SK-N-SH treated with all-trans-retinoic acid at 6 μM for 48 hours (cell line): ENCODE results near the gene SIGLECL1.

Experiments
- ZNF8 ChIP-seq: fragments of 450-650 bp; formaldehyde crosslinking; IDR thresholded peaks from 2 replicates; pipeline ENCODE4 v1.5.0; 2020; ENCODE audit warnings: mild to moderate bottlenecking, moderate library complexity
- TF ChIP-seq, protein P1 (sequence below): fragments of 250-450 bp; sonication (Bioruptor Pico); IDR thresholded peaks from 2 replicates; pipeline ENCODE4 v1.5.0; 2020; ENCODE audit warnings: mild to moderate bottlenecking, moderate library complexity

DNA sequence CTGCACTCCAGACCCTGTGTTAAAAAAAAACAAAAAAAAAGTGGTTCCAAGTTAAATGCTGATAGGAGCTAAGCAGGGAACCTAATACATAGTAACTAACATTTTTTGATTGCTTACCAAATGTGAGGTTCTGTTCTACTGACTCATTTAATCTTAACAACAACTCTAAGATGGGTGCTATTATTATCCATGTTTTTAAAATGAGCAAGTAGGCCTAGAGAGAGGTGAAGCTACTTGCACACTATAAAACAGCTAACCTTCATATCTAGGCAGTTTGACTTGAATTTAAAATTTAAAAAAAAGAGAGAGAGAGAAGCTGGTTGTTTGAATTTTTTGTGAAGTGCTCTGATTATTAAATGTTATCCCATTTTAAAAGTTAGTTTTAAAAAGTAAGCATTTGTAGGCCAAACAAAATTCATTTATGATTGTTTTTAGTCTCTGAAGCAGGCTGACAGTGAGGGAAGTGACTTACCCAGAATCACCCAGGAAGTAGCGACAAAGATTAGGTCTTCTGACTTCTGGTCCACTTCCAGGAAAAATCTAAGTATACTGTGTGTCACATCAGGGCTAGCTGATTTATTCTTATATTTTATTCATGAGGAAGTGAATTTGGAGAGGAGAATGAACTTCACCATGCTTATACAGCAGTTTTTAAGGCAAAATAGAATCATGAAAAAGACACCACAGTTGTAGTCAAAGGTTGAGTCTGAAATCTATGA is 2.4 kb downstream of the SIGLECL1 start:
- TF ChIP-seq ZNF8, result no peak
- TF ChIP-seq, protein P1, sequence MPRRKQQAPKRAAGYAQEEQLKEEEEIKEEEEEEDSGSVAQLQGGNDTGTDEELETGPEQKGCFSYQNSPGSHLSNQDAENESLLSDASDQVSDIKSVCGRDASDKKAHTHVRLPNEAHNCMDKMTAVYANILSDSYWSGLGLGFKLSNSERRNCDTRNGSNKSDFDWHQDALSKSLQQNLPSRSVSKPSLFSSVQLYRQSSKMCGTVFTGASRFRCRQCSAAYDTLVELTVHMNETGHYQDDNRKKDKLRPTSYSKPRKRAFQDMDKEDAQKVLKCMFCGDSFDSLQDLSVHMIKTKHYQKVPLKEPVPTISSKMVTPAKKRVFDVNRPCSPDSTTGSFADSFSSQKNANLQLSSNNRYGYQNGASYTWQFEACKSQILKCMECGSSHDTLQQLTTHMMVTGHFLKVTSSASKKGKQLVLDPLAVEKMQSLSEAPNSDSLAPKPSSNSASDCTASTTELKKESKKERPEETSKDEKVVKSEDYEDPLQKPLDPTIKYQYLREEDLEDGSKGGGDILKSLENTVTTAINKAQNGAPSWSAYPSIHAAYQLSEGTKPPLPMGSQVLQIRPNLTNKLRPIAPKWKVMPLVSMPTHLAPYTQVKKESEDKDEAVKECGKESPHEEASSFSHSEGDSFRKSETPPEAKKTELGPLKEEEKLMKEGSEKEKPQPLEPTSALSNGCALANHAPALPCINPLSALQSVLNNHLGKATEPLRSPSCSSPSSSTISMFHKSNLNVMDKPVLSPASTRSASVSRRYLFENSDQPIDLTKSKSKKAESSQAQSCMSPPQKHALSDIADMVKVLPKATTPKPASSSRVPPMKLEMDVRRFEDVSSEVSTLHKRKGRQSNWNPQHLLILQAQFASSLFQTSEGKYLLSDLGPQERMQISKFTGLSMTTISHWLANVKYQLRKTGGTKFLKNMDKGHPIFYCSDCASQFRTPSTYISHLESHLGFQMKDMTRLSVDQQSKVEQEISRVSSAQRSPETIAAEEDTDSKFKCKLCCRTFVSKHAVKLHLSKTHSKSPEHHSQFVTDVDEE (CRISPR knock-in tag), result no peak
